ENCODE measurements around the gene ZFHX3.

DNA sequence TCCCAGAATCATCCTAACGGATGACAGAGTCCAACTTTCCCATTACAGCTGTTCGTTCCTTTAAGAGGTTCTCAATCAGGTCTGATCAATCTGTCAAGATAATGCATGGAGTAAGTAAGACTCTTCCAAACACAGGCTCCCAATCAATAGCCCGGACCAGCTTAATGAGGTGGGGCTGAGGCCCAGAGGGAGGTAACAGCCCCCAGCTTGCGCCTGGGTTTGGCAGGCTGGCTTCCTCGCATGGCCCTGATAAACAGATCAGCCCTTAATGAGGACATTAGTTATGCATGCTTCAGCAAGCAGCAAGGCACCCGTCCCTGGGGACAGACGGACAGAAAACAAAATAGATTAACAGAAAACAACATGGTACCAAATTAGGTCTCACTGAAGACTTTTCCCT lies 145.7 kb downstream of the ZFHX3 start:
- TF ChIP-seq, protein P1, sequence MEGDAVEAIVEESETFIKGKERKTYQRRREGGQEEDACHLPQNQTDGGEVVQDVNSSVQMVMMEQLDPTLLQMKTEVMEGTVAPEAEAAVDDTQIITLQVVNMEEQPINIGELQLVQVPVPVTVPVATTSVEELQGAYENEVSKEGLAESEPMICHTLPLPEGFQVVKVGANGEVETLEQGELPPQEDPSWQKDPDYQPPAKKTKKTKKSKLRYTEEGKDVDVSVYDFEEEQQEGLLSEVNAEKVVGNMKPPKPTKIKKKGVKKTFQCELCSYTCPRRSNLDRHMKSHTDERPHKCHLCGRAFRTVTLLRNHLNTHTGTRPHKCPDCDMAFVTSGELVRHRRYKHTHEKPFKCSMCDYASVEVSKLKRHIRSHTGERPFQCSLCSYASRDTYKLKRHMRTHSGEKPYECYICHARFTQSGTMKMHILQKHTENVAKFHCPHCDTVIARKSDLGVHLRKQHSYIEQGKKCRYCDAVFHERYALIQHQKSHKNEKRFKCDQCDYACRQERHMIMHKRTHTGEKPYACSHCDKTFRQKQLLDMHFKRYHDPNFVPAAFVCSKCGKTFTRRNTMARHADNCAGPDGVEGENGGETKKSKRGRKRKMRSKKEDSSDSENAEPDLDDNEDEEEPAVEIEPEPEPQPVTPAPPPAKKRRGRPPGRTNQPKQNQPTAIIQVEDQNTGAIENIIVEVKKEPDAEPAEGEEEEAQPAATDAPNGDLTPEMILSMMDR (conservative IDR thresholded peaks at IDR 0.05) = no peak
- TF ChIP-seq ZFX (IDR thresholded peaks at IDR 0.05) = no peak

Measured in C4-2B (cell line).